ENCODE results near the gene CRB2. TPM values are rescaled to one million over a fixed set of nuclear protein-coding genes. Genes with fewer than 3 reads are reported as not detected.
A peak's percentile ranks its signal among the peaks of the same experiment; 100 is the strongest.

The CRB2 gene
- total and polyA plus RNA-seq, 7 donors: 0.01 to 0.05 (median 0.03) TPM; not detected in 4

DNA sequence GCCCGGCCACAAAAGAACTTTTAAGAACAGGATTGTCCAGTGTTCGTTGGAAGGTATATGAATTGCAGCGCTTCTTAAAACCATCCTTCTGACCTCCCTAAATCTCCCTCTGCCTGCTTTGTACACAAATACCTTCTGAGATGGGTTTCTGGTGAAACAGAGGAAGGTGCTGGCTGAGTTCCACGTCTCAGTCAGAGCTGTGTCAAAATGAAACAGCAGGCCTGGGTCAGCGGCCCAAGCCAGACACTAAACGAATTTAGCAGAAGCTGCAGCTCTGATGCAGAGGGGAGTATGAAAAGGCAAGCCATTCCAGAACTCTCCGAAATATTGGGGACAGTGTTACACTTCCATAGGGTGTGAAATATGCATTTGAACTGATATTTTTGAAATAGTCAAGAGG, 37.8 kb upstream of the CRB2 start:
- no peaks in the 10 kb centered on the region for H3K36me3 ChIP-seq (ENCODE audit: insufficient read depth in 1 of 2, low read depth in 1 of 2)
- no peaks in the 10 kb centered on the region for H3K9me3 ChIP-seq
- 55 to 65% (median 56%) methylated on average over 7 of the region's 7 CpGs for WGBS, 3 donors
- DNase-seq (no peak), ATAC-seq (peak in 1 of 4 donors; percentile 51)
- H3K27me3 ChIP-seq (ENCODE audit: insufficient read depth in 3 of 3, low read length in 2 of 3): no peaks in the 10 kb centered on the region
- no peak overlapping the region for H3K27ac ChIP-seq
- intact Hi-C loops (cut with DNase I): no loop called here
- TF ChIP-seq, protein P1, sequence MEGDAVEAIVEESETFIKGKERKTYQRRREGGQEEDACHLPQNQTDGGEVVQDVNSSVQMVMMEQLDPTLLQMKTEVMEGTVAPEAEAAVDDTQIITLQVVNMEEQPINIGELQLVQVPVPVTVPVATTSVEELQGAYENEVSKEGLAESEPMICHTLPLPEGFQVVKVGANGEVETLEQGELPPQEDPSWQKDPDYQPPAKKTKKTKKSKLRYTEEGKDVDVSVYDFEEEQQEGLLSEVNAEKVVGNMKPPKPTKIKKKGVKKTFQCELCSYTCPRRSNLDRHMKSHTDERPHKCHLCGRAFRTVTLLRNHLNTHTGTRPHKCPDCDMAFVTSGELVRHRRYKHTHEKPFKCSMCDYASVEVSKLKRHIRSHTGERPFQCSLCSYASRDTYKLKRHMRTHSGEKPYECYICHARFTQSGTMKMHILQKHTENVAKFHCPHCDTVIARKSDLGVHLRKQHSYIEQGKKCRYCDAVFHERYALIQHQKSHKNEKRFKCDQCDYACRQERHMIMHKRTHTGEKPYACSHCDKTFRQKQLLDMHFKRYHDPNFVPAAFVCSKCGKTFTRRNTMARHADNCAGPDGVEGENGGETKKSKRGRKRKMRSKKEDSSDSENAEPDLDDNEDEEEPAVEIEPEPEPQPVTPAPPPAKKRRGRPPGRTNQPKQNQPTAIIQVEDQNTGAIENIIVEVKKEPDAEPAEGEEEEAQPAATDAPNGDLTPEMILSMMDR (IDR thresholded peaks at IDR 0.05): no peak
- H3K4me3 ChIP-seq: no peak overlapping the region
- peaks cover 19% of the 10 kb centered on the region for H3K4me1 ChIP-seq

- 45 to 57% (median 53%) methylated on average over 4 to 7 of the region's 7 CpGs for WGBS, 3 donors
- H3K36me3 ChIP-seq (ENCODE audit: insufficient read depth in 1 of 2, low read depth in 1 of 2): no peaks in the 10 kb centered on the region
- ATAC-seq (peak in 2 of 4 donors; percentile 17 to 56), DNase-seq (no peak)
- H3K27me3 ChIP-seq (ENCODE audit: insufficient read depth in 3 of 3, low read length in 2 of 3): no peaks in the 10 kb centered on the region
- intact Hi-C loops (cut with DNase I): no loop called here
- TF ChIP-seq, protein P1 (IDR thresholded peaks at IDR 0.05): no peak
- no peak overlapping the region for H3K4me3 ChIP-seq
- H3K4me1 ChIP-seq: peaks cover 23% of the 10 kb centered on the region
- no peak overlapping the region for H3K27ac ChIP-seq
- no peaks in the 10 kb centered on the region for H3K9me3 ChIP-seq
Measured at GRCh38 chr9:123318961-123319421, 37.0 kb upstream of the CRB2 start.

DNA sequence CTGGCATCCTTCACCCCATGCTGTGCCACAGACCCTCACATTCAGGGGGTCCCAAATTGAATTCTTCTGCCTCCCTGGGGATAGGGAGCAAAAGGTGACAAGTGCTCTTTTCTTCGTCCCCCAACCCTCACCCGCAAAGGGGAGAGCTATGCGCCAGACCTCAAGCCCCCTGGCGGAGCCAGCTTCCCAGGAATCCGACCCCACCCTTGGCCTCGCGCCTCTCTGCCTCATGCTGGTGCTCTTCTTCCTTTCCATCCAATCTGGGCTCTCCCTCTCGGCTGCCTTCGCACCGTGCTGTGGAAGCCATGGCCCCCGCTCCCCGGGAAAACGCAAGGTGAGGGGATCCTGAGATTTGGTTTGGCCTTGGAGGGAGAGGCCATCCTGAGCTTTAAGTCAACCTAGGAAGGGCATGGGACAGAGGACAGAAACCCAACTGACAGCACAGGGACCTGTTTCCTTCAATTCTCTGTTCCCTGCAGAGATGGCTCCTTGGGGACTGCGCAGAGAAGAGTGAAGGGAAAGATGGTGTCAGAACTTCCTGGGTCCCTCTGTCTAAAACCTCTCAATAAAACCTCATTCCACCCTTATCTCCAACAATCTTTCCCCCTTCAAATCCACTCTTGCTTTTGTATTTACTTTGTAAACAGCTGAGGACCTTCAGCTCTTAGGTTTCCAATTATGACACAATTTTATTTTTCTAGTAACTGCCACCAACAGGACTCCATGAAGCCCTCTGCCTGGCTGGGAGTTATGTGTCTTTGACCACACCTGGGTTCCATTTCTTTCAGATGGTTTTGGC, 36.3 kb upstream of the CRB2 start:
- no peaks in the 10 kb centered on the region for H3K9me3 ChIP-seq
- 78 to 88% (median 85%) methylated on average over 14 of the region's 14 CpGs for WGBS, 3 donors
- peaks cover 23% of the 10 kb centered on the region for H3K4me1 ChIP-seq
- no peaks in the 10 kb centered on the region for H3K27me3 ChIP-seq (ENCODE audit: insufficient read depth in 3 of 3, low read length in 2 of 3)
- no peak for ATAC-seq
- no peak overlapping the region for H3K27ac ChIP-seq
- H3K36me3 ChIP-seq (ENCODE audit: insufficient read depth in 1 of 2, low read depth in 1 of 2): no peaks in the 10 kb centered on the region
- H3K4me3 ChIP-seq: no peak overlapping the region
- TF ChIP-seq, protein P1 (IDR thresholded peaks at IDR 0.05): no peak
- intact Hi-C loops (cut with DNase I): no loop called here
- no peak for DNase-seq

GRCh38 chr9:123320814-123321213, 35.2 kb upstream of the CRB2 start:
- Histone ChIP-seq H3K27me3 (ENCODE audit: insufficient read depth in 3 of 3, low read length in 2 of 3) (no peaks in the 10 kb centered on the region), H3K36me3 (ENCODE audit: insufficient read depth in 1 of 2, low read depth in 1 of 2) (no peaks in the 10 kb centered on the region), H3K4me3 (no peak overlapping the region), H3K27ac (no peak overlapping the region), H3K4me1 (peaks cover 23% of the 10 kb centered on the region), H3K9me3 (no peaks in the 10 kb centered on the region)
- intact Hi-C loops (cut with DNase I): no loop called here
- WGBS, 3 donors: 86 to 88% (median 88%) methylated on average over 5 of the region's 5 CpGs
- TF ChIP-seq, protein P1 (IDR thresholded peaks at IDR 0.05): no peak
- ATAC-seq (no peak), DNase-seq (no peak)

Data from psoas muscle (tissue), 8 donors.